M059J (cell line): ENCODE results near the gene SYNGR1. TPM values are rescaled to one million over a fixed set of nuclear protein-coding genes. Genes with fewer than 3 reads are reported as not detected.

Experiments used
- DNase-seq: peaks from one replicate; pipeline ENCODE4 v3.0.0-alpha.2; 2012; ENCODE audit warnings: low read depth
- total RNA-seq: library from RNA; depleted of rRNA; stranded (reverse); fragments of >200 nt; shearing (Covaris generic); gene quantifications from 2 replicates; pipeline ENCODE4 v1.2.3, GENCODE V29; 2014; rRNA removed

Gene SYNGR1, protein sequence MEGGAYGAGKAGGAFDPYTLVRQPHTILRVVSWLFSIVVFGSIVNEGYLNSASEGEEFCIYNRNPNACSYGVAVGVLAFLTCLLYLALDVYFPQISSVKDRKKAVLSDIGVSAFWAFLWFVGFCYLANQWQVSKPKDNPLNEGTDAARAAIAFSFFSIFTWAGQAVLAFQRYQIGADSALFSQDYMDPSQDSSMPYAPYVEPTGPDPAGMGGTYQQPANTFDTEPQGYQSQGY
- 13.6 and 14.9 TPM in 2 replicates for total RNA-seq

DNA sequence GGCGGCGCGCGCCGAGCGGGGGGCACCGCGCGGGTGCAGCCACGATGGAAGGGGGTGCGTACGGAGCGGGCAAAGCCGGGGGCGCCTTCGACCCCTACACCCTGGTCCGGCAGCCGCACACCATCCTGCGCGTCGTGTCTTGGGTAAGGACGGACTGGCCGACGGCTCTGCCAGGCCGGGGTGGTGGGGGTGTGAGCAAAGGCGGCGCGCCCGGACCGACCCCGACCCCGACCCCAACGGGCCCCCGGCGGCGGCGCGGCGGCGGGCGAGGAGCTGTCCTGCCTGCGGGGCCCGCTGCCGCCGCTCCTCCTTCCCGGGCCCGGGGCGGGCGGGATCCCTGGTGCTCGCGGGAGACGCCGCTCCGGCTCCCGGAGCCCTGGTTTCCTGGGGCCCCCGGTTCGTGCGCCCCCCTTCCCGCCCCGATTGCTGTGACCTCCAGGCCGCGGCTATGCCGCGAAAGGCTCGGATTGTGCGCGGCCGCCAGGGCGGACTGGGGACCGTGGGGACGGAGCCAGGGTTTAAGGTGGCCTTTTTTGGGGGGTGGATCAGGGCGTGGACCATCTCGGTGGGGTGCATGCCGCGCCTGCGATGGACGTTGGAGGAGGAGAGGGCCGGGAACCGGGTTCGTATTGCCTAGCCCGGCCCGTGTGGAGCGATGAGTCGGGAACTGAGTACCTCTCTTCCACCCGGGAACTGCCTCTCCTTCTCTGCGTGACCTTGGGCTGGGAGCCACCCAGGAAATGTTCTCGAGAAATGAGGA lies at the start of gene SYNGR1:
Gene SYNGR1, plus strand, starts transcription at position 25 of the 760 bp plus-strand sequence. Its CDS starts 20 bp downstream, at position 45.
- DNase-seq = no peak

DNA sequence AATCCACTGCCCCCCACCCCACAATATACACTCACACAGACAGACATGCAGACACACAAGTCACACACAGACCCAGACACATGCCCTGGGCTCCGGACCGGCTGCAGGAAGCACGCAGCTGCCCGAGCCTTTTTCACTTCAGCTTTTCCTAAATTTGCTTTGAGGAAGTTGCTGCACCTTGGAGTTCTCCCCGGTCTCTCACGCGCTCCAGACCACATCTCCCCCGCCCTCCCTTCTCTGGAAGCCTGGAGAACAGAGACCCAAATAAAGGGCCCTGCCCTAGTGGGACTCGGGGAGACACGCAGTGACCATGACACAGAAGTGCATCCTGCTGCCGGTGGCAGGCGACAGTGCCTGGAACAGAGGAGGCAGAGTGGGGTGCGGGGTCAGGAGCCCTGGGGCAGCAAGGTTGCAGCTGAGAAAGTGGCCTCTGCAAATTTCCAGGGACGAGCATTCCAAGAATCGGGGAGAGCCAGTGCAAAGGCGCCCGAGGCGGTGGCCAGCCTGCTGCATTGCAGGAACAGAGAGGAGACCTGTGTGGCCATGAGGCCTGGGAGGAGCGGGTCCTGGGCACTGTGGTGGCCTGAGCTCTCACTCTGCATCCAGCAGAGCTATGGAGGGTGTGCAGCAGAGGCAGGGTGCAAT lies 49.5 kb upstream of the SYNGR1 start:
- peak; percentile 61 for DNase-seq

DNA sequence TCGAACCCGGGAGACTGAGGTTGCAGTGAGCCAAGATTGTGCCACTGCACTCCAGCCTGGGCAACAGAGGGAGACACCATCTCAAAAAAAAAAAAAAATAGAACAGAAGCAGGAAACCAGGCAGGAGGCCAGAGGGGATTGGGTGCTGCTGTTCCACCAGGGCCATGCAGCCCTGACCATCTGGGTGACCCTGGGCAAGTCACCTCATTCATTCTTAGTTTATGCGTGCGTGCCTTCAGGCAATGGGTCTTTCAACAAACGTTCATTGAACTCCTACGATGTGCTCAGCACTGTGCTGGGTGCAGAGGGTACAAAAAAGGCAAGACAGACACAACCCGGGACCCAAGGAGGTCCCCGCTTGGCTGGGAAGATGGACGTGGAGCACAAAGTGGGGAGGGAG lies 48.7 kb upstream of the SYNGR1 start:
- no peak for DNase-seq

DNA sequence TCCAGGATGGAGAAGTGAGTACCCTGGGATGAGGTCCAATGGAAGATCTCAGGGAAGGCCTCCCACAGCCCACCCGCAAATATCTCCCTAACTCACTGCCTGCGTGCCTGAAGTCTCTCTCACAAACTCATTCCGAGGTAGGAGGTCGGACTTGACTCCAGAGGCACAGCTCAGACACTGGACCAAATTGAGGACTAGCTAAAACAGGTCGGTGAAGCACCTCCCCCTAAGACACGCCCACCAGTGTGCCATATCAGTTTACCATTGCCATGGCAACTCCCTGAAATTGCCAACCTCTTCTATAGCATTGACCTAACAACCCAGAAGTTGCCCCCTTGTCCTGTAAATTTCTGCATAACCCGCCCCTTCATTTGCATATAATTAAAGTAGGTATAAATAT lies 47.9 kb upstream of the SYNGR1 start:
- DNase-seq = peak; percentile 32

DNA sequence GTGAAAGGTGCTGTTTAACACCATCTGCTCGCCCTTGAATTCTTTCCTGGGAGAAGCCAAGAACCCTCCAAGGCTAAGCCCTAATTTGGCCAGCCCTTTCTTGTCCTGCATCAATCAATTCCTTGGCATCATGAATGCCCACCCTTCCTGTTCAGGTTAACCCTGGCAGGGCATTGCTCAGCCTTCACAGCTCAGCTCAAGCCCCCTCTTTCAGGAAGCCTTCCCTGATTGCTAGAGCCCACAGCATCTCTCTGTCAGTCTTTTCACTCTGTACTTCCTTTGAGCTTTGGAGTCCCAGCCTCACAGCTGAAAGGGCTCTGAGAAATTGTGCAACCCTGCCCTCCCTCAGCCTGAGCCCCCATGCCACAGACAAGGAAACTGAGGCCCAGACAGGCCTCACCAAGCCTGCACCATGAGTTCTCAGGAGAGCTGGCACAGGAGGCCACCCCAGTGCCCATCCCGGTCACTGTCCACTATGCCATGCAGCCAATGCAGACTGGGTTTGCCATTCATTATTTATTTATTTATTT lies 47.3 kb upstream of the SYNGR1 start:
- no peak for DNase-seq

DNA sequence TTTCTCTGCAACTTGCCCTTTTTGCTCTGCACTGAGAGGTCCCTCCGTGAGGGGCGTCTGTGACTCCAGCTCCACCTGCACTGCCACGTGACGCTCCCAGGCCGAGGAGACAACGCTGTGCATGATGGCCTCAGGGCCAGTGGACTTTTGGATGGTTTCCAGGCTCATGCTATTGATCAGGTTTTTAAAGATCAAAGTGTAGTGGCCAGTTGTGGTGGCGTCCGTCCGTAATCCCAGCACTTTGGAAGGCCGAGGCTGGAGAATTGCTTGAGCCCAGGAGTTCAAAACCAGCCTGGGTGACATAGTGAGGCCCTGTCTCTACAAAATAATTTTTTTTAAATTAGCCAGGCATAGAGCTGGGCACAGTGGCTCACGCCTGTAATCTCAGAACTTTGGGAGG lies 46.4 kb upstream of the SYNGR1 start:
- no peak for DNase-seq

DNA sequence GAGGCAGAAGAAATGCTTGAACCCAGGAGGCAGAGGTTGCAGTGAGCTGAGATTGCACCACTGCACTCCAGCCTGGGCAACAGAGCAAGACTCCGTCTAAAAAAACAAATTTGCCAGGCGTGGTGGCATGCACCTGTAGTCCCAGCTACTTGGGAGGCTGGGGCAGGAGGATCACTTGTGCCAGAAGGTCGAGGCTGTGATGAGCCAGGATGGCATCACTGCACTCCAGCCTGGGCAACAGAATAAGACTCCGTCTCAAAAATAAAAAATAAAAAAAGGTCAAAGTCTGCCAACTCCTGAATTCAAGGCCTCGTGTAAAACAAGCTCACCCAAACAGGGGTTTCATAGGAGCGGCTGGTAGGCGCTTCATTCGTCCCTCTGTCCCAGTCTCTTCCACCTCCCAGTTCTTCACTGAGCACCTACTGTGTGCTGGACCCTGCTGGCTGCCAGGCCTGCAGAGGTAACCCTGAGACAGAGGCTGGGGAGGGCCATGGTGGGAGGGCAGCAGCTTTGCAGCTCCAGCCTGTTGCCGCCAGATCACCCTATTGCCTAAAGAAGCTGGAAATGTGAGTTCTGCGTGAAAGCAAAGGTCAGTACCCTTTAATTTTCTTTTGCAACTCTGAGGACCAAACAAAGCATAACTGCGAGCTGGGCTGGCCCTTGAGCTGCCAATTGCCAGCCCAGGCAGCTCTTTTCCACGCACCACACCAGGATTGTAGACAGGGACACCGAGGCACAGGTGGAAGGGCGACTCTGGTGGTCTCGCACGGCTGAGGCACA lies 45.7 kb upstream of the SYNGR1 start:
- no peak for DNase-seq

DNA sequence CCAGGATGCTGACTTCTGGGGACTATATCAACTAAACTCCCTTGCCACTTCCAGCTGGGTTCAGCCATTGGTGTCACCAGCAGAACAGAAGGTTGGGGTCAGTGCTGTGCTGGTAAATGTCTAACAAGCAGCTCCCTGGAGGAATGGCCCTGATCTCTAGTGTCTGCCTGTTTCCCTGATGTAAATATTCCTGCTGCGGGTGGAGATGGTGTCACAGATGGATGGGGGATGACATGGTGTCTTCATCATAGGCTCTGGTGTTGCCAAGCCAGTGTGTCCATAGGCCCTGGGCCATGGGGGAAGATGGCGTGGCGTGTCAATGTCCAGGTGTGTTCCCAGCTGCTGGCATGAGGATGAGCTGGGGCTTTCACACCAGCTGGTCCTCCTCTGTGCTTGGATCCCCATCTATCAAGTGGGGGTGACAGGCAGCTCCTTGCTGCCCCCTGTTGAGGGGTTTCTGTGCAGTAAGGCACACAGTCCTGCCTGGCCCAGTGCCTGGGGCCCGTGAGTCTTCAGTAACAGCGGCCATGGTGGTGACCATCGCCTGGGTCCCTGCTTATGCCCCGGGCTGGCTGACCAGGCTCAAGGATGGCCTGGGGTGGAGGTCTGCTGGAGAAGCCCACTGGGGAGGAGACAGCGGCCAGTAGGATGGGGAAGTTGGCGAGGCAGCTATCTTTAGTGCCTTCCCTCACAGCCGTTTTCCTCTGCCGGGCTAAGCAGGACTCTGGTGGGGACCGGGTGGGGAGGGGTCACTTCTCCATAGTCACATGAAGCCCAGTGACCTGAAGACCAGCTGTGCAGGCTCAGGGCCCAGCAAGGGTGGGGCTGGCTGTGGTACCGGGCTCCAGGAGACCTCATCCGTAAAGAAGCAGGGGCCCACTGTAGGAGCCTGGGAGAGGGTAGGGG lies 43.1 kb upstream of the SYNGR1 start:
- DNase-seq = peak; percentile 39

DNA sequence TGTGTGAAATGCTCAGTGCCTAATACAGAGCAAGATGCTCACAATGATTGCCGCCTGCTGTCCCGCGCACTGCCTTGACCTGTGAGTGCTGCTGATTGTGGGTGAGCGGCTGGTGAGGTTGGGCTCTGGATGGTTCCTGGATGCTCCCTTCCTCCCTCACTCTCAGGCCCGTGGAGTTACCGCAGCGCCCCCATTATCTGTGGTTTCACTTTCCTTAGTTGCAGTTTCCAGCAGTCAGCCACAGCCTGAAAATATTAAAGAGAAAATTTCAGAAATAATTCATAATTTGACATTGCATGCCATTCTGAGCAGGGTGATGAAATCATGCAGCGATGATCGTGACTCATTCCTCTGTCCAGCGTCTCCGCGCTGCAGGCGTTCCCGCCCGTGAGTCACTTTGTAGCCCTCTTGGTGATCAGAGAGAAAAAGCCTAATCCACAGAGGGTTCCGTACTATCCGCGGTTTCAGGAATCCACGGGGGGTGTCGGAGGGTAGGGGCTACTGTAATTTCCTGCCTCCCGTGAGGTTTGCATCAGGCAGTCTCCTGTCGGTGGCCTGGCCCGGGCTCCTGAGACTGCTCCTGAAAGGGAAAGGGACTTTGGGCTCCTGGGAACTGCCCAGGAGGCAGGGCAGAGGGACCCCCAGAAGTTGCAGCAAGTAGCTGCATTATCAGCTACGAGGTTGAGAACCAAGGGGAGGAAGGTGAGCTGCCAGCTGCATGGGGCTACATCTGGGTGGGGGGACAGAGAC lies 41.0 kb upstream of the SYNGR1 start:
- DNase-seq = peak; percentile 87

DNA sequence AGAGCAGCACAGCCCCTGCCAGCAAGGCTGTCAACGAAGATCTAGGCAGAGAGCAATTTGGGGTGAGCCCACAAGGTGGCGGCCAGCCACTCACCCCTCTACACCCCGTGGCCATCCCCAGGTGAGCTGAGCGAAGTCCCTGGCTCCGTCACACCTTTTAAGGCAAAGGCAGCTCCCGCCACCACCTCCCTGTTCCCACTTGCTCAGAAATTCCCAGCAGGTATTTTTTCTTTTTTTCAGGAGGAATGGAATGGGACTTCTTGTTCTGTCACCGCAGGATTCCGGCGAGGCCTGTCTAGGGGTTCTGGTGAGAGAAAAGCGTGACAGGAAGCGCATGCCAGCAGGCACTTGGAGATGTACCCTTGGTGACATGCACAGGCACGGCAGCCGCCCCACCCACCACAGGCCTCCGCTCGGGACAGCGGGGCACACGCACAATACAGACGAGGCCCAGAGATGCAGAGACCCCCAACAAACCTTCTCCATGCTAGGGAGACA lies 40.4 kb upstream of the SYNGR1 start:
- DNase-seq = no peak

DNA sequence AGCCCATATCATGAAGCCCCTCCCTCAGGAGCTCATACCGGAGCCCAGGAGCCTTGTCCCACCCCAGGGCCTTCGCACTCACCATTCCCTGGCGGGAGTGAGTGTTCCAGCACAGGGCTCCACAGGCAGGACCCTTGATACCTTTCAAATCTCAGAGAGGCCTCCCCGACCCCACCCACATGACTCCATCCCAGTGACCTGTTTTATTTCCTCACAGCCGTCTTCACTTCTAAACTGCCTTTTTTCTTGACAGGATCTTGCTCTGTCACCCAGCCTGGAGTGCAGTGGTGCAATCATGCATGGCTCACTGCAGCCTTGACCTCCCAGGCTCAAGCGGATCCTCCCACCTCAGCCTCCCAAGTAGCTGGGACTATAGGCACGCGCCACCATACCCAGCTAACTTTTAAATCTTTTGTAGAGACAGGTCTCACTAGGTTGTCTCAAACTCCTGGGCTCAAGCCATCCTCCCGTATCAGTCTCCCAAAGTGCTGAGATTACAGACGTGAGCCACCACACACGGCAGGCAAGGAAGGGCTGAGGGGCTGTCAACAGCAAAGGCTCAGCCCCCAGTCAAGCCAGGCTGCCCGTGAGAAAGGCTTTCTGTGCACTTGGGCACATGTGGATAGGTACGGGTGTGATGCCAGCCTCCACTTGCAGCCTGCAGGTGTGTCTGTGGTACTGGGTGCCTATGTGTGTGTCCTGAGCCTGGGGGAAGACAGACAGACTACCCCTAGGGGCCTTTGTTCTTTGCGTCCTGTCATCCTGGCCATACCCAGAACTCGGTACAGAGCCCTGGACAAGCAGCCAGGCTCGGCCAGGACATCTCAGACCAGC lies 39.7 kb upstream of the SYNGR1 start:
- DNase-seq = peak; percentile 28

DNA sequence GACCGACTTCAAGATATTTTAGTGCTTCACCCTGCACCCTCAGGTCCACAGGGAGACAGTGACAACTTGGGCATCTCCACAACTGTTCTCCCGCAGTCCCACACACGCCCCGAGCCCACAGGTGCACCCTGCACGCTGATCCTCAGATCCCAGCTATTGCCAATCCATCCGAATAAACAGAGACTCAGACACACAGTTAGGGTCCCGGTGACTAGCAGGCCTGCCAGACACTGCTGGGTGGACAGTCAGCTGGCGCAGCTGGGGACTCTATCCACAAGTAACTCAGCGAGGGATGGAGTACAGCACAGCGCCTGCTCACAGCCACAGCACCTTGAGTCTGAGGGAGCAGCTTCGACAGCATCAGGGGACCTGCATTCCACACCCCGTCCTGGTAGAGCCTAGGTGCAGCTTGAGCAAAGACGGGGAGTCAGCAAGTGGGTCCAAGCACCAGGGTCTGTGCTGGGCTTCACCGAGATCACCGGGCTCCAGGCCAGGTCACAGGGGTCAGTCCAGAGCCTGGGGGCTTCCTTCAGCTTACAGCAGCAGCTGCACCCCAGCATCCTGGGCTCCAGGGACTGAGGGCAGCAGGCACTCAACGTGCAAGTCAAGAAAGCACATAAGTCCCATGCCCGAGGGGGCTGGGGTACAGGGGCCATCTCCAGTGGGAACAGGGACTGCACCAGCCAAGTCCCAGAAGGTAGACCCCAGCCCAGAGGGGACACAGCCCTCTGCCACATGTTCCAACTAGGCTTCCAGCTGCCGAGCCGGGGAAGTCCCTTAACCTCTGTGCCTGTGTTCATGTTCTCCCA lies 38.0 kb upstream of the SYNGR1 start:
- peak; percentile 25 for DNase-seq

DNA sequence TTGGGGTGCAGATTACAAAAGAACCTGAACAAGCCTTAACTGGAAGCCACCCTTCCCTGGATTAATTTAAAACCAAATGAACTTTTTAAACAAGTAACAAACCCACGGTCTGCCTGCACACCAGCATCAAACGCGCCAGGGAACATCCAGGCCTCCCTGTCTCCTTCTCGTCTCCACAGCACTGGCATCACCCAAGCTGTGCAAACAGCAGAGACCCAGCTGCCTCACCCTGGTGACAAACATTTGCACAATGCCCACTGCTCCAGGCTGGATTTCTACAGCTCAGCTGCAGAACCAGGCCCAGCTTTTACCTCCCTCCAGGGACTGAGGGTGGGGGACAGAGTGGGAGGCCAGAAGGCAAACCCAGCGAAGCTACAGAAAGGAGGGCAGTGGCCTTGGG lies 37.4 kb upstream of the SYNGR1 start:
- DNase-seq = peak; percentile 27

DNA sequence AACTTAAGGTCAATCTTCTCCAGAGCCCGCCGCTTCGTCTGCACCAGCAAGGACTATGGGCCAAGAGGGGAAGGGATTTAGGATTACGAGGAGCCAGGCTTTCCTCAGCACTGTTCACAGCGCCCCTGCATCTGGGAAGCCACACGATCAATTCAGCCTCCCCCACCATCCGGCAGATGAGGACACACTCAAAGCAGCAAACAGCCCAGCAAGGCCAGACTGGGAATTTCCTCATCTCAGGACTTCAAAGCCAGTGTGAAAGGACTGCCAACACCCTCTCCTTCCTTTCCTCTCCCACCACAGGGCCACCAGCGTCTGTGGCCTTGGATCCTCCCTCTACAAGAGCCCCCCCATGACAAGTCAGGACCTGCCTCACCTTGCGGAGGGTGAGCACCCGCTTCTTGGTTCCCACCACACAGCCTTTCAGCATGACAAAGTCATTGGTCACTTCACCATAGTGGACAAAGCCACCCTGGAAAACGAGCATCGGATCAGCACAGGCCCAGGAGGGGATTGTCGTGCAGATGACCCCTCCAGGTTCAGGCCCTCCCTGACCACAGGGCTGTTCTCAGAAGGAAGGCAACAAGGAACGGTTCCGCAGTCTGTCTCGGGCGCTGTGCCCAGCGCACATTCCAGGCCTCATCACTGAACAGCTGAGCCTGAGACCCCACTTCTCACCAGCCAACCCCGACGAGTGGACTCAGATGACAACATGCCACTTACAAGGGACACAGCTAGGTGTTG lies 36.4 kb upstream of the SYNGR1 start:
- DNase-seq = no peak

DNA sequence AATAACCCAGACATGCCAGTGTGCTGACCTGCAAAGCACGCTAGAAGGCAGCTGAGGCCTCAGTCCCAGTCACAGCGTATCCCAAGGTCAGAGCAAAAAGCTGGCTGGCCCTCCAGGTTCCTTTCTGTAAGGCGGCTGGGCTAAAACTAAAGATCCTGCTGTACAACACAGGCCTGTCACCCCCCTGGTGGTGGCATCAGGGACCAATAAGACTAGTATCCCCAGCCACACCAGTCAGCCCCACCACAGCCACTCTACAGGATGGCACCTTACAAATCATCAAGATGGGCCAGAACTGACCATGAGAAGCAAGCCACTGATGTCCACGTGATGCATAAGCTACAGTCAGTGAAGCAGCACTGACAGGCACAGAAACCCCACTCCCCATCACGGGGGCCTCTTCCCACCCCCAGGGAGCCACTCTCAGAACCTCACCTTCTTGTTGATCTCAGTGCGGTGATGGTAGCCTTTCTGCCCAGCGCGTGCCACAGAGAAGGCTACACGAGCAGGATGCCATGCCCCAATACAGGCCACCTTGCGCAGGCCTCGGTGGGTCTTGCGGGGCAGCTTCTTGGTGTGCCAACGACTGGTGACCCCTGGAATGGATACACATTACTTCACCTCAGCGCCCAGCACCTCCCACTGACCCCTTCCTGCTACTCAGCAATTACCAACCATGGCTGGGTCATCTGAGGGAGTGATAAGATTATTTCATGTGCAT lies 35.4 kb upstream of the SYNGR1 start:
- no peak for DNase-seq

DNA sequence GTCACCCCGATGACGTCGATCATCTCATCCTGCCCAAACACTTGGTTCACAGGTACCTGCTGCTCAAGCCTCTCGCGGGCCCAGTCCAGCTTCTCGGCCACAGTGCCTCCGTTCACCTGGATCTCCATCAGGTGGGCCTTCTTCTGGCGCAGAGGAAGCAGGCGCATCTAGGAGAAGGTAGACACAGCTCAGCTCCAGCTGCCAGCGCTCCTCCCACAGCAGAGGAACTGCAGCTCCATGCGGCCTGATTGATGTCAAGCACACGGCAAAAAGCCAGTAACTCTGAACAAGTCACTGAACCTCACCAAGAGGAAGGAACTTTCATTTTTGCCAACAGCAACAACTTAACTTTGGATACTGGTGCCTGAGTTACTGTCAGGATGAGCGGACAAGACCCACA lies 34.4 kb upstream of the SYNGR1 start:
- no peak for DNase-seq
